Memory B cell (primary cell): Measurements from ENCODE around the gene GSPT1.
A peak's percentile ranks its signal among the peaks of the same experiment; 100 is the strongest.
"Not testable (repeated sequence)": the region's sequence is repeated elsewhere in the genome, so short reads cannot be mapped to it uniquely, and the experiment has no call there.

ENCODE experiments used
- ATAC-seq: fragments of 150-1000 bp; cut with Tn5 transposase; 2 replicates; pipeline ENCODE4 v1.10.0; 2021; ENCODE audit warnings: low read depth, mild to moderate bottlenecking, moderate library complexity
- DNase-seq, 2 donors: peaks; one replicate each; pipeline ENCODE4 v3.0.0; 2022; ENCODE audit warnings: low spot score in 2 of 2
- H3K27ac Mint-ChIP-seq: one replicate; pipeline ENCODE4 v1.8.0; 2022; ENCODE audit warnings: mild to moderate bottlenecking, moderate library complexity, mixed read lengths
- H3K27me3 Mint-ChIP-seq: one replicate; pipeline ENCODE4 v1.8.0; 2022; ENCODE audit warnings: mixed read lengths
- H3K36me3 Mint-ChIP-seq: one replicate; pipeline ENCODE4 v1.8.0; 2022; ENCODE audit warnings: mild to moderate bottlenecking, mixed read lengths
- H3K4me1 Mint-ChIP-seq: one replicate; pipeline ENCODE4 v1.8.0; 2022; ENCODE audit warnings: mixed read lengths
- H3K4me3 Mint-ChIP-seq: one replicate; pipeline ENCODE4 v1.8.0; 2022; ENCODE audit warnings: mild to moderate bottlenecking, moderate library complexity, mixed read lengths
- H3K9me3 Mint-ChIP-seq: one replicate; pipeline ENCODE4 v1.8.0; 2022; ENCODE audit warnings: mixed read lengths

Gene GSPT1

GRCh38 chr16:11915644-11916523 lies at the start of gene GSPT1:
Gene GSPT1 (minus strand): TSS chr16:11915956. CDS start chr16:11915720, 236 bp downstream.
- H3K36me3 Mint-ChIP-seq, result peaks cover 1% of the 10 kb centered on the region
- H3K27me3 Mint-ChIP-seq, result peaks cover 3% of the 10 kb centered on the region
- H3K9me3 Mint-ChIP-seq, result no peaks in the 10 kb centered on the region
- H3K4me3 Mint-ChIP-seq, result peak within 1 kb of the TSS; percentile 88
- DNase-seq, result peak; percentile 96 to 99
- H3K27ac Mint-ChIP-seq, result peak within 1 kb of the TSS; percentile 90
- peaks cover 28% of the 10 kb centered on the region for H3K4me1 Mint-ChIP-seq
- peak; percentile 83 for ATAC-seq

- Mint-ChIP-seq H3K4me1 (peaks cover 28% of the 10 kb centered on the region), H3K4me3 (peak within 1 kb of the TSS; percentile 81), H3K27me3 (no peaks in the 10 kb centered on the region), H3K9me3 (no peaks in the 10 kb centered on the region), H3K27ac (peak within 1 kb of the TSS; percentile 91), H3K36me3 (peaks cover 9% of the 10 kb centered on the region)
- no peak for DNase-seq
- peak; percentile 64 for ATAC-seq
Observed at GRCh38 chr16:11964761-11965551, 49.2 kb upstream of the GSPT1 start, which contains the start of gene TNFRSF17. Gene TNFRSF17 (plus strand): TSS chr16:11965210. CDS start chr16:11965325, 115 bp downstream.

- Mint-ChIP-seq H3K27me3 (no peaks in the 10 kb centered on the region), H3K27ac (peak overlapping the region; percentile 91), H3K4me3 (peak overlapping the region; percentile 21)
Observed at GRCh38 chr16:11963706-11964105, 48.0 kb upstream of the GSPT1 start.

GRCh38 chr16:11962978-11963377 lies 47.2 kb upstream of the GSPT1 start:
- not testable (repeated sequence) for H3K36me3 Mint-ChIP-seq, H3K9me3 Mint-ChIP-seq, DNase-seq, ATAC-seq, H3K27me3 Mint-ChIP-seq, H3K4me3 Mint-ChIP-seq
- peaks cover 26% of the 10 kb centered on the region for H3K4me1 Mint-ChIP-seq
- H3K27ac Mint-ChIP-seq, result peak overlapping the region; percentile 91

More at GRCh38 chr16:11963706-11964105, 48.0 kb upstream of the GSPT1 start:
- no peaks in the 10 kb centered on the region for H3K9me3 Mint-ChIP-seq
- DNase-seq, result no peak
- peaks cover 28% of the 10 kb centered on the region for H3K4me1 Mint-ChIP-seq
- H3K36me3 Mint-ChIP-seq, result peaks cover 6% of the 10 kb centered on the region
- ATAC-seq, result no peak

GRCh38 chr16:11962457-11962856 lies 46.7 kb upstream of the GSPT1 start:
- H3K36me3 Mint-ChIP-seq, H3K4me3 Mint-ChIP-seq, H3K27me3 Mint-ChIP-seq, H3K9me3 Mint-ChIP-seq, ATAC-seq, DNase-seq: not testable (repeated sequence)
- peaks cover 25% of the 10 kb centered on the region for H3K4me1 Mint-ChIP-seq
- peak overlapping the region; percentile 91 for H3K27ac Mint-ChIP-seq

GRCh38 chr16:11957591-11958395 lies 42.0 kb upstream of the GSPT1 start:
- Mint-ChIP-seq H3K36me3 (peaks cover 3% of the 10 kb centered on the region), H3K9me3 (no peaks in the 10 kb centered on the region), H3K27me3 (no peaks in the 10 kb centered on the region), H3K27ac (no peak overlapping the region), H3K4me1 (no peaks in the 10 kb centered on the region), H3K4me3 (no peak overlapping the region)
- DNase-seq (no peak), ATAC-seq (no peak)

- no peak overlapping the region for H3K4me3 Mint-ChIP-seq
- no peaks in the 10 kb centered on the region for H3K27me3 Mint-ChIP-seq
- H3K27ac Mint-ChIP-seq, result no peak overlapping the region
- no peaks in the 10 kb centered on the region for H3K9me3 Mint-ChIP-seq
- peaks cover 3% of the 10 kb centered on the region for H3K36me3 Mint-ChIP-seq
- no peak for DNase-seq
- ATAC-seq, result no peak
- H3K4me1 Mint-ChIP-seq, result no peaks in the 10 kb centered on the region
Observed at GRCh38 chr16:11956558-11956957, 40.8 kb upstream of the GSPT1 start.

- DNase-seq (no peak), ATAC-seq (no peak)
- Mint-ChIP-seq H3K27ac (no peak overlapping the region), H3K4me3 (no peak overlapping the region), H3K27me3 (no peaks in the 10 kb centered on the region), H3K4me1 (no peaks in the 10 kb centered on the region), H3K36me3 (peaks cover 1% of the 10 kb centered on the region), H3K9me3 (no peaks in the 10 kb centered on the region)
Observed at GRCh38 chr16:11955713-11956123, 40.0 kb upstream of the GSPT1 start.

GRCh38 chr16:11953576-11953975 lies 37.8 kb upstream of the GSPT1 start:
- not testable (repeated sequence) for H3K4me1 Mint-ChIP-seq, H3K9me3 Mint-ChIP-seq, H3K27me3 Mint-ChIP-seq, H3K27ac Mint-ChIP-seq, H3K4me3 Mint-ChIP-seq, DNase-seq, H3K36me3 Mint-ChIP-seq, ATAC-seq

- H3K36me3 Mint-ChIP-seq, result no peaks in the 10 kb centered on the region
Observed at GRCh38 chr16:11950388-11950787, 34.6 kb upstream of the GSPT1 start.

GRCh38 chr16:11949527-11949926 lies 33.8 kb upstream of the GSPT1 start:
- Mint-ChIP-seq H3K4me1 (peaks cover 8% of the 10 kb centered on the region), H3K36me3 (no peaks in the 10 kb centered on the region), H3K27me3 (no peaks in the 10 kb centered on the region), H3K9me3 (no peaks in the 10 kb centered on the region), H3K27ac (peak overlapping the region; percentile 55), H3K4me3 (no peak overlapping the region)
- ATAC-seq (peak; percentile 97), DNase-seq (peak; percentile 48 to 50)

More at GRCh38 chr16:11950388-11950787, 34.6 kb upstream of the GSPT1 start:
- Mint-ChIP-seq H3K27ac (peak overlapping the region; percentile 49), H3K4me3 (no peak overlapping the region), H3K27me3 (no peaks in the 10 kb centered on the region), H3K9me3 (no peaks in the 10 kb centered on the region), H3K4me1 (peaks cover 8% of the 10 kb centered on the region)
- no peak for ATAC-seq
- no peak for DNase-seq

- peaks cover 8% of the 10 kb centered on the region for H3K4me1 Mint-ChIP-seq
- H3K27ac Mint-ChIP-seq, result no peak overlapping the region
- H3K36me3 Mint-ChIP-seq, result no peaks in the 10 kb centered on the region
- no peaks in the 10 kb centered on the region for H3K27me3 Mint-ChIP-seq
- no peak for DNase-seq
- no peaks in the 10 kb centered on the region for H3K9me3 Mint-ChIP-seq
- no peak overlapping the region for H3K4me3 Mint-ChIP-seq
- no peak for ATAC-seq
Observed at GRCh38 chr16:11948819-11949218, 33.1 kb upstream of the GSPT1 start.

- Mint-ChIP-seq H3K27me3 (no peaks in the 10 kb centered on the region), H3K27ac (no peak overlapping the region), H3K4me1 (peaks cover 8% of the 10 kb centered on the region), H3K36me3 (no peaks in the 10 kb centered on the region), H3K9me3 (no peaks in the 10 kb centered on the region), H3K4me3 (no peak overlapping the region)
- ATAC-seq, result no peak
- DNase-seq, result no peak
Observed at GRCh38 chr16:11946433-11946832, 30.7 kb upstream of the GSPT1 start.
